DND-41 (cell line): ENCODE measurements around the gene CGA.

Experiments
- ATAC-seq: fragments of 200-7000 bp; cut with Tn5 transposase; 3 replicates; pipeline ENCODE4 v1.9.1; 2021; ENCODE audit warnings: low read depth; ENCODE audit not compliant: insufficient read depth
- DNase-seq: peaks from one replicate; pipeline ENCODE4 v3.0.0-alpha.2; 2020
- H2AFZ ChIP-seq: 2 replicates; pipeline ENCODE4 v1.6.0; 2012; ENCODE audit warnings: low read depth, low read length
- H3K27ac ChIP-seq: 2 replicates; pipeline ENCODE4 v1.5.1; 2012; ENCODE audit warnings: low read length, inconsistent platforms
- H3K27me3 ChIP-seq: fragments of 200-600 bp; sonication (generic); 2 replicates; pipeline ENCODE4 v1.6.0; 2012; ENCODE audit warnings: low read length, mild to moderate bottlenecking, inconsistent platforms; ENCODE audit not compliant: insufficient read depth, poor library complexity
- H3K36me3 ChIP-seq: 2 replicates; pipeline ENCODE4 v1.5.1; 2012; ENCODE audit warnings: low read length, inconsistent platforms; ENCODE audit not compliant: insufficient read depth
- H3K4me1 ChIP-seq: 2 replicates; pipeline ENCODE4 v1.5.1; 2012; ENCODE audit warnings: mild to moderate bottlenecking, low read length; ENCODE audit not compliant: insufficient read depth
- H3K4me2 ChIP-seq: 2 replicates; pipeline ENCODE4 v1.6.0; 2012; ENCODE audit warnings: mild to moderate bottlenecking, moderate library complexity, low read length, inconsistent platforms; ENCODE audit not compliant: insufficient read depth
- H3K4me3 ChIP-seq, 2 experiments: fragments of 200-600 bp in 1 of 2; shearing (Covaris generic) in 1 of 2; 2 replicates each; pipeline ENCODE4 v1.5.1; 2012 to 2016; ENCODE audit warnings: inconsistent platforms in 2 of 2, low read length in 2 of 2, mild to moderate bottlenecking in 2 of 2, low read depth in 1 of 2, moderate library complexity in 1 of 2
- H3K79me2 ChIP-seq: 2 replicates; pipeline ENCODE4 v1.6.0; 2012; ENCODE audit warnings: low read length, inconsistent platforms; ENCODE audit not compliant: insufficient read depth
- H3K9ac ChIP-seq: 2 replicates; pipeline ENCODE4 v1.6.0; 2012; ENCODE audit warnings: low read depth, mild to moderate bottlenecking, inconsistent platforms, low read length, moderate library complexity
- H3K9me3 ChIP-seq: 2 replicates; pipeline ENCODE4 v1.5.1; 2012; ENCODE audit warnings: low read length, moderate library complexity, mild to moderate bottlenecking, inconsistent platforms; ENCODE audit not compliant: insufficient read depth, severe bottlenecking
- H4K20me1 ChIP-seq: 2 replicates; pipeline ENCODE4 v1.6.0; 2012; ENCODE audit warnings: low read length; ENCODE audit not compliant: insufficient read depth
- EZH2 ChIP-seq: IDR thresholded peaks from 3 replicates; pipeline ENCODE4 v1.6.1; 2012; ENCODE audit warnings: borderline replicate concordance, low read depth, mild to moderate bottlenecking, moderate library complexity, low read length, inconsistent platforms; ENCODE audit not compliant: severe bottlenecking
- TF ChIP-seq, protein P1 (sequence below): IDR thresholded peaks from 2 replicates; pipeline ENCODE4 v1.5.1; 2012; ENCODE audit warnings: borderline replicate concordance, low read length, moderate library complexity, mild to moderate bottlenecking; ENCODE audit not compliant: poor library complexity, severe bottlenecking; ENCODE audit errors: extremely low read depth

Gene CGA

DNA sequence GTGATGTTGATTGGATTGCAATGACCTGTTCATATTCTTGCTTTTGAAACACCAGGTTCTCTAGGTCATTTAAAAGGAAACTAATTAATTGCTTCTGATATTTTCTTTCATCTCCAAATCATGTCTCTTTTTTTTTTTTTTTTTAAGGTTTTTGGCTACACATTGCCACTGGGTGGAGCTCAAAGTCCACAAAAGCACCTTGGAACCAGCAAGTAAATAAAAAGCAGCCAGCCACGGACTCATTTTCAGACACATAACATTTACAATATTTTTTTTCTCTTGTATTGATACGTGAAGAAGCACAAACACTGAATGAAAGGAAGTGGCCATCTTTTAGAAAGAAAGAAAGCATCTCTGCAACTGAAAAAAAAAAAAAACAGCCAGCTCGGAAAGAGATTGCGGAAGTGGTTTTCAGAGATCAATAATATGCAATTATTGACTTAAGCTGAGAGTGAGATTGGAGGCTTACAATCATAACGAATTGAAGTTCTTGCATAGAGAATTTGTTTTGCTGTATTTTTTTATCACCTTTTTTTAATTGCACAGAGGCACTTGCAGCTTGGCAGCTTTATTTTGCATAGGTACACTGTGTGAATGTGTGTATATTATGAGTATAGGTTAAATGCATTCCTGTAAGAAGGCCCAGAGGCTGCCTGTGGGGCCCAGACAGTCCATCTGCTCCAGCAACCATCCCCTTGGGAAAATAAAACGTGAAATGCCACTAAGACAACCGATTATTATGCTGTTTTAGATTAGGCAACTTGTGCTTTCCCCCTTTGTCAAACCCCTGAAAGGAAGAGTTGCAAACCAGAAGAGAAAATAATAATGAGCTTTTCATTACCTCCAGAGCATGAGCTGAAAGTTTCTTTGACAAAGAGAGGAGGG is 28.2 kb downstream of the CGA start:
- H3K4me3 ChIP-seq = no peak overlapping the region
- no peak overlapping the region for H3K9ac ChIP-seq
- H2AFZ ChIP-seq = no peak overlapping the region
- H3K79me2 ChIP-seq = no peaks in the 10 kb centered on the region
- no peaks in the 10 kb centered on the region for H3K9me3 ChIP-seq
- H3K27me3 ChIP-seq = peaks cover 4% of the 10 kb centered on the region
- no peaks in the 10 kb centered on the region; the same call in 1 of the 2 replicates for H3K4me1 ChIP-seq
- H3K27ac ChIP-seq = no peak overlapping the region
- DNase-seq (peak; percentile 57), ATAC-seq (no peak)
- TF ChIP-seq, protein P1, sequence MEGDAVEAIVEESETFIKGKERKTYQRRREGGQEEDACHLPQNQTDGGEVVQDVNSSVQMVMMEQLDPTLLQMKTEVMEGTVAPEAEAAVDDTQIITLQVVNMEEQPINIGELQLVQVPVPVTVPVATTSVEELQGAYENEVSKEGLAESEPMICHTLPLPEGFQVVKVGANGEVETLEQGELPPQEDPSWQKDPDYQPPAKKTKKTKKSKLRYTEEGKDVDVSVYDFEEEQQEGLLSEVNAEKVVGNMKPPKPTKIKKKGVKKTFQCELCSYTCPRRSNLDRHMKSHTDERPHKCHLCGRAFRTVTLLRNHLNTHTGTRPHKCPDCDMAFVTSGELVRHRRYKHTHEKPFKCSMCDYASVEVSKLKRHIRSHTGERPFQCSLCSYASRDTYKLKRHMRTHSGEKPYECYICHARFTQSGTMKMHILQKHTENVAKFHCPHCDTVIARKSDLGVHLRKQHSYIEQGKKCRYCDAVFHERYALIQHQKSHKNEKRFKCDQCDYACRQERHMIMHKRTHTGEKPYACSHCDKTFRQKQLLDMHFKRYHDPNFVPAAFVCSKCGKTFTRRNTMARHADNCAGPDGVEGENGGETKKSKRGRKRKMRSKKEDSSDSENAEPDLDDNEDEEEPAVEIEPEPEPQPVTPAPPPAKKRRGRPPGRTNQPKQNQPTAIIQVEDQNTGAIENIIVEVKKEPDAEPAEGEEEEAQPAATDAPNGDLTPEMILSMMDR = peak; percentile 64
- no peak for TF ChIP-seq EZH2
- H3K36me3 ChIP-seq = no peaks in the 10 kb centered on the region
- no peaks in the 10 kb centered on the region for H4K20me1 ChIP-seq
- H3K4me2 ChIP-seq = no peak overlapping the region

DNA sequence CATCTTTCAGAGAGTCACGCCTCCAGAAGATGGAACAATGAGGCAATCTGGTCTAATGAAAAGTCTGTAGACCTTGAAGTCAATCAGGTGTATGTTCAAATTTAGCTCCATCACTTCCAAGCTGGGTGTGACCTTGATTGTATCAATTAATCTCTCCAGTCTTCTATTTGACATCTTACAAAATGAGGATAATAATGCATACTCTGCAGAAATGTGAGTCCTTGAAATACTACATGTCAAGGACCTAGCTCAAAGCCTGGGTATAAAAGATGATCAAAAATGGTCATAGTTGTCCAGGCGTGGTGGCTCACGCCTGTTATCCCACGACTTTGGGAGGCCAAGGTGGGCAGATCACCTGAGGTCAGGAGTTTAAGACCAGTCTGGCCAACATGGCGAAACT is 29.8 kb downstream of the CGA start:
- H3K4me3 ChIP-seq = no peak overlapping the region
- no peaks in the 10 kb centered on the region for H3K36me3 ChIP-seq
- H3K4me1 ChIP-seq = no peaks in the 10 kb centered on the region; the same call in 1 of the 2 replicates
- no peak overlapping the region for H3K9ac ChIP-seq
- H3K9me3 ChIP-seq = no peaks in the 10 kb centered on the region
- peaks cover 4% of the 10 kb centered on the region for H3K27me3 ChIP-seq
- ATAC-seq (no peak), DNase-seq (no peak)
- no peak overlapping the region for H2AFZ ChIP-seq
- no peak for TF ChIP-seq EZH2
- TF ChIP-seq, protein P1 = no peak
- no peak overlapping the region for H3K27ac ChIP-seq
- no peaks in the 10 kb centered on the region for H4K20me1 ChIP-seq
- no peak overlapping the region for H3K4me2 ChIP-seq
- no peaks in the 10 kb centered on the region for H3K79me2 ChIP-seq

DNA sequence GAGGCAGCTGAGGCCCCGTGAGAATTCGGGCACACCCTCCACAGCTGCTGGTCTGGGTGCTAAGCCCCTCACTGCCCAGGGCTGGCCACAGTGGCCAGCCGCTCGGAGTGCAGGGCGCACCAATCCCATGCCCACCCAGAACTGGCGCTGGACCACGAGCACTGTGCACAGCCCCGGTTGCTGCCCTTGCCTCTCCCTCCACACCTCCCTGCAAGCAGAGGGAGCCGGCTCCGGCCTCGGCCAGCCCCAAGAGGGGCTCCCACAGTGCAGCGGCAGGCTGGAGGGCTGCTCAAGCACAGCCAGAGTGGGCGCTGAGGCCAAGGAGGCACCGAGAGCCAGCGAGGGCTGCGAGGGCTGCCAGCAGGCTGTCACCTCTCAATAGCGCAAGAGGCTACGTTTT is 35.0 kb downstream of the CGA start:
- Histone ChIP-seq H4K20me1 (no peaks in the 10 kb centered on the region), H3K9me3 (no peaks in the 10 kb centered on the region), H3K4me2 (no peak overlapping the region), H3K9ac (no peak overlapping the region), H3K4me1 (no peaks in the 10 kb centered on the region), H3K79me2 (no peaks in the 10 kb centered on the region), H3K4me3 (no peak overlapping the region), H3K36me3 (no peaks in the 10 kb centered on the region), H3K27ac (no peak overlapping the region), H2AFZ (no peak overlapping the region), H3K27me3 (peaks cover 5% of the 10 kb centered on the region)
- TF ChIP-seq EZH2 = no peak
- TF ChIP-seq, protein P1 = no peak
- ATAC-seq (no peak), DNase-seq (no peak)
